Measurements from ENCODE around the gene ZFPL1. TPM values are rescaled to one million over a fixed set of nuclear protein-coding genes. Genes with fewer than 3 reads are reported as not detected.

Gene ZFPL1
- total and polyA plus RNA-seq, 10 of the 15 experiments (the other 5 are each of a cell fraction or from before 2014, with no cell fraction given): 2.2 to 37.8 (median 27.0) TPM

DNA sequence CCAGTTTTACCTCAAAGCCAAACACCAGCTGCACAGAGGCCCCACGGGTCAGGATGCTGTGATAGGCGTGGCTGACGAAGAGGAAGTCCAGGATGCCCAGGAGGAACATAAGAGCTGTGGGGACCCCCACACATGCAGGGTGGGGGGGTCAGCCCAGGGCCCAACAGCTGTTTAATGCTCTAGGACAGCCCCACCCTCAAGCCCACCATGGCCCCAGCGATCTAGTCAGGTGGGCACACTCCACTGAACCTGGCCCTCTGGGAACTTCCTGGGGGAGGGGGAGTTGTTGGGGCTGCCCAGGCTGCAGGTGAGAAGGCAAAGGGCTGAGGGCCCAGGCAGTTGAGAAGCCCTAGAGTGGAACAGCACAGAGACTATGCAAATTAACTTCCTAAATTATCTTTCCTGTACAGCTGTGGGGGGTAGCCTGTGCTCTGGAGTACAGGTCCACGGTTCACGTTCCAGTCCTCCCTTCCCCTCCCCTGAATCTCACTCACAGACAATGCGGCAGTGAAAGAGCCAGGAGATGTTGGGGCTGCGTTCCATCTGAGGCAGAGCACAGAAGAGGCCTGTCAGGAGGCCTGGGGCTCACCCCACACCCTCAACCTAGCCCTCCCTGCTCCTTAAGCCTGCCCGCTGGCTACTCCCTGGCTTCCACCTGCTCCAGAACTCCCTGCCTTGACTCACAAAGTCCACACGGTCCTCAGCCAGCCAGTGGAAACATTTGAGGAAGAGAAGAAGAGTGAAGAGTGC is 48.4 kb downstream of the ZFPL1 start (continued):
- TF ChIP-seq, protein P1, sequence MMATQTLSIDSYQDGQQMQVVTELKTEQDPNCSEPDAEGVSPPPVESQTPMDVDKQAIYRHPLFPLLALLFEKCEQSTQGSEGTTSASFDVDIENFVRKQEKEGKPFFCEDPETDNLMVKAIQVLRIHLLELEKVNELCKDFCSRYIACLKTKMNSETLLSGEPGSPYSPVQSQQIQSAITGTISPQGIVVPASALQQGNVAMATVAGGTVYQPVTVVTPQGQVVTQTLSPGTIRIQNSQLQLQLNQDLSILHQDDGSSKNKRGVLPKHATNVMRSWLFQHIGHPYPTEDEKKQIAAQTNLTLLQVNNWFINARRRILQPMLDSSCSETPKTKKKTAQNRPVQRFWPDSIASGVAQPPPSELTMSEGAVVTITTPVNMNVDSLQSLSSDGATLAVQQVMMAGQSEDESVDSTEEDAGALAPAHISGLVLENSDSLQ (IDR thresholded peaks at IDR 0.05): no peak
- TF ChIP-seq E4F1 (IDR thresholded peaks at IDR 0.05; ENCODE audit: borderline replicate concordance, partially characterized antibody) (no peak), BCL11A (IDR thresholded peaks at IDR 0.05; ENCODE audit: low read depth, low read length) (no peak), RB1 (IDR thresholded peaks at IDR 0.05; ENCODE audit: borderline replicate concordance) (no peak), MTA3 (IDR thresholded peaks at IDR 0.05; ENCODE audit: borderline replicate concordance, low read length) (0 out of 2 replicates have a peak, but pooled peaks have one; percentile 19), ESRRA (IDR thresholded peaks at IDR 0.05; ENCODE audit: low read length) (no peak), FOXK2 (IDR thresholded peaks at IDR 0.05) (no peak), EP300 (IDR thresholded peaks at IDR 0.05; ENCODE audit: borderline replicate concordance in 1 of 2, control insufficient read depth in 1 of 2, low read depth in 2 of 2, low read length in 2 of 2) (0 out of 4 replicates have a peak, but pooled peaks of 1 of the 2 experiments have one; percentile 36), PAX5 (IDR thresholded peaks at IDR 0.05; ENCODE audit: borderline replicate concordance, low read depth, low read length) (peak; percentile 56; the same call in 1 of the 2 replicates), USF2 (IDR thresholded peaks at IDR 0.05; ENCODE audit: borderline replicate concordance, low read depth, low read length) (no peak), POLR2A (IDR thresholded peaks at IDR 0.05; ENCODE audit: low read depth, low read length) (peak; percentile 69), SP1 (IDR thresholded peaks at IDR 0.05; ENCODE audit: low read depth, low read length) (no peak), WRNIP1 (IDR thresholded peaks at IDR 0.05; ENCODE audit: borderline replicate concordance, low read depth, low read length) (no peak), NR2F1 (conservative IDR thresholded peaks at IDR 0.05) (0 out of 2 replicates have a peak, but pooled peaks have one; percentile 18), GATAD2B (conservative IDR thresholded peaks at IDR 0.05; ENCODE audit: low read depth) (no peak), MEF2A (IDR thresholded peaks at IDR 0.05; ENCODE audit: insufficient read depth, low read depth, low read length) (peak; percentile 78; the same call in 1 of the 2 replicates), ZBED1 (IDR thresholded peaks at IDR 0.05; ENCODE audit: borderline replicate concordance) (no peak), EED (IDR thresholded peaks at IDR 0.05; ENCODE audit: low read depth) (peak; percentile 45), GABPA (IDR thresholded peaks at IDR 0.05; ENCODE audit: low read depth) (no peak), CHD4 (IDR thresholded peaks at IDR 0.05) (no peak)

Data from GM12878 (cell line).